T-helper 9 cell (primary cell): Measurements from ENCODE around the gene HUS1B.

Source experiments
- DNase-seq: peaks from one replicate; pipeline ENCODE4 v3.0.0-alpha.2; 2020

Gene HUS1B

DNA sequence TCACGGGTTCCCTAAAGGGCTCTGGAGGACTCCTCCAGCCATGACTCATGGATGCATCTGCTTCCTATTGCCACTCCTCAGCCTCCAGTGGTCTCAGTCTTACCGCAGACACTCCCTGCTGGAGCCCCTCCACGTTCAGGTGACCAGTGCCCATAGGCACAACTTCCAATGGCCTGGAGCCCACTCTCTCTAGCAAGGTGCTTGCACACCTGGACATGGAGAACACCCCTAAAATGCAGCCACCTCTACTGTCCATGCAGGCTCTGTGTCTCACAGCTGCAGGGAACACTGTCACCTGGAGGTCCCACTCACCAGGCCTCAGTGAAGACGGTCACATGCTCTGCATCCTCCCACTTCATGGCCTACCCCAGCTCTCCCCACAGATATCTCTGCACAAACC, 36.0 kb downstream of the HUS1B start:
- no peak for DNase-seq

DNA sequence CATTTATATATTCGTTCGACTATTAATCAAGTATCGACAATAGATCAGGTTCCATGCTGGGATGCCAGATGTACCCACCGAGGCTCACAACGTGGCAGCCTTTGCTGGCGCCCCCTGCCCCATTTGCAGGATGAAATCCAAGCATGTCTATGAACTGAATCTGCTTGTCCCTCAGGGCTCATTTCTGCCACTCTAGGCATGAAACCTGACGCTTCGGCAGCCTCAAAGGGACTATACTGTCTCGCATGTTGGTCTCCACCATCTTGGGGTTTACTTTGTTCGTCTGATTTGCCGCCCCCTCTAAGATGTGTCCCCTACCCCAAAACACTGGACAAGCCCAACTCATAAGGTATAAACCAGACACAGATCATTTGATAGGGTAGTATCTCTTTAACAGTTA, 36.7 kb downstream of the HUS1B start:
- no peak for DNase-seq

DNA sequence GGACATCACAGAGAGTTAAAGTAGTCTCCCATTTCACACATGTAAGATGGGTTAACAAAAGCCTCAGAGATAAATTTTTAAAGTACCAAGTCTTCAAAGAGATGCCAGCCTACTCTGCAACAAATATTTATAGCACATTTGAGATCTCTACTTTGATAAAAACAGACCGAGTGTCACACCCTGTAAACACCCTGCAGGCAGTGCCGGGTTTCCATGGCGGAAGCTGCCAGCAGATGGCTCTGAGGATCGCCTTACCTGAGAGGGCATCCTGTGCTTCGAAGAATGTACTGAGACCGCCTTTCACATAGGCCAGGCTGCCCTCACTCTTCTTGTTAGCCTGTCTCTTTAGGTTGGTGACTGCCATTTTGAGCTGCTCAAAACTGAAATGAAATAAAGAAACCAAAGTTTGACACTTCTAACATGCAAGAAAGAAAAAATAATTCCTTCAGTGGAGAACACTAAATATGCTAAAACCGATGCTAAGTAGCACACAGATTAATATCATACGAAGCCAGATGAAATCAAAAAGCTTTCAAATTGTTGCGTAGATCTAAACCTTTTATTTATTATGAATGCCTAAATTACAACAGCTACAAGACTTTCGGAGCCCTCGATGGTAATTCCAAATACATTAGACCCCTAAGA, 39.3 kb downstream of the HUS1B start:
- no peak for DNase-seq

DNA sequence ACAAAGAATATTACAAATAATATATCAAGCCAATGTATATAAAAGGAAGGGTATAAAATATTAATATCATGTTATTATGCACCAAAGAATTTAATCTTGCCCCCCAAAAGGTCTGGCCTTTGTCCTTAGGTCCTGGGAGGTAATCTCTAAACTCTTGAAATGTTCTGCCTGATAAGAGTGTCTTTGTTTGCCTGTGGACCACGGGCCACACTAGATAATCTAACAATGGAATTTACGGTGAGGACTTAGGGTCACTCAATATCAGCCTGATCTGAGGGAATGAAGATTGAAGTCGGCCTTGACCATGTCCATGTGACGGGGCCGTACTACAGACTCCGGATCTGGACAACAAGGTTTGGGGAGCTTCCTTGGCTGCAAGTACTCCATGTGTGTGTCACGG, 42.9 kb downstream of the HUS1B start:
- no peak for DNase-seq

DNA sequence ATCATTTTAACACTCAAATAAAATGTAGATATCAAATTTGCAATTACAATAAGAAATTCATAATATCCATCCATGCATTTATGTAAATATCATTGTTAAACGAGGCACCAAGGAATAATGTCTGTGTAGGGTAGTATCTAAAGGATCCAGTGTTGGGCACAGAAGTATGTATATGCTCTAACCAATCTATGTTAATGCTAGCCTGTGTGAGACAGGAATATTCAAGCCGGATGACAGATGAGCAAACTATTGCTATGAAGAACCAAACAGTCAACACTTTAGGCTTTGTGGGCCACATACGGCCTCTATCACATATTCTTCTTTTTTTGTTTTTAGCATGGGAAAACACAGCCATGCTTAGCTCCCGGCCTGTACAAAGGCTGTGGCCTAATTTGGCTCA, 45.0 kb downstream of the HUS1B start:
- no peak for DNase-seq

DNA sequence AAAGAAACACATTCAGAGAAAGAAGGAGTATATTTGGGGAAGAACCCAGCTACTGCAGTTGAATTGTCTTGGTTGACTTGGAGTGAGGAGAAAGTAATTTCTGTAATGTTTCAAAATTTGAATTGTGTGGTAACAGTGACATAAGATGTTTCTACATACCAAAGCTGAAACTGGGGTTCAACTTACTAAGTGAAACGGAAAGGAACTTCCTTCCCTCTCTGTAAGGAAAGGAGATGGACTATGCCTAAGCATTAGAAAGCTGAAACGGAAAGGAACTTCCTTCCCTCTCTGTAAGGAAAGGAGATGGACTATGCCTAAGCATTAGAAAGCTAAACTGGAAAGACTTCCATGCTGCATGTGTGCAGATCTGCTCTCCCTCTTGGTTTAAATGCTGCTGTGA, 46.0 kb downstream of the HUS1B start:
- DNase-seq, result no peak

DNA sequence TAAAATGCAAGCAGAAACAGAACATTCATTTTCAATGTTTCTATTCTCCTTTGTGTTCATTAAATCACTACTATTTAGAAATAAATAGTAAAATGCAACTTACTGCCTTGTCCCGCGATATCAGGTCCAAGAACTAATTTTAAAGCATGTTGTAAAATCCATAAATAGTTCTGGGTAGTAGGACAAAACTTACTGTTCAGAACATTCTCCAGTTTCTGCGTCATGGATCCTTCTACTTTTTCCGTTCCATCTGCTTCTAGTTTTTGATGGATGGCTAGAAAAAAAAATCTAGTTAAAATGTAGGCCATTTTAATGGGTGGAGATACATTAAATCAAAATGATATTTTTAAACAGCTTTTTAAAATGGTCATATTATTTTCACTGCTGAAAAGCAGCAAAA, 47.0 kb downstream of the HUS1B start:
- no peak for DNase-seq

DNA sequence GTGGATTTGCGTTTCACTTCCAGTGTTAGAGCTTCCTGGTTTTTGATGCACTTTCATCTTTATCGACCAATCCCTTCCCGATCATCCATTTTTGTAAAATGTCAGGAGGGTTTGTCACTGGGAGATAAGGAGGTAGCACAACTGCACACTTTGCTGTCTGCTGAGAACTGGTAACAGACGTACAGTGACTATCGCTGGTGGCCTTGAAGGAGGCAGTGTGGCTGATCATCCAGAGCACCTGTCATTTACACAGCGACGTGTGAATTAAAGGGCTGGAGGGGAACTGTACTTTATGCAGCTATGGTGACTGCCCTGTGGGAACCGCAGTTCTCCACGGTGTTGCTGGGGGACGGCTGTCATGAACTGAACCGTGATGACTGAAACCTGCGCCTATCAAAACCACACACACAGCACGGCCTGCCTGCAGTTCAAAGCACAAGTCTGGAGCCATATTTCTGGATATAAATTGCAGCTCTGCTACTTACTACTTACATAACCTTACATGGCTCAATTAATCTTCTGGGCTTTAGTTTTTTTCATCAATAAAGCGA, 50.0 kb downstream of the HUS1B start:
- DNase-seq, result no peak
